ENCODE results near the gene L1CAM.

Gene L1CAM, protein sequence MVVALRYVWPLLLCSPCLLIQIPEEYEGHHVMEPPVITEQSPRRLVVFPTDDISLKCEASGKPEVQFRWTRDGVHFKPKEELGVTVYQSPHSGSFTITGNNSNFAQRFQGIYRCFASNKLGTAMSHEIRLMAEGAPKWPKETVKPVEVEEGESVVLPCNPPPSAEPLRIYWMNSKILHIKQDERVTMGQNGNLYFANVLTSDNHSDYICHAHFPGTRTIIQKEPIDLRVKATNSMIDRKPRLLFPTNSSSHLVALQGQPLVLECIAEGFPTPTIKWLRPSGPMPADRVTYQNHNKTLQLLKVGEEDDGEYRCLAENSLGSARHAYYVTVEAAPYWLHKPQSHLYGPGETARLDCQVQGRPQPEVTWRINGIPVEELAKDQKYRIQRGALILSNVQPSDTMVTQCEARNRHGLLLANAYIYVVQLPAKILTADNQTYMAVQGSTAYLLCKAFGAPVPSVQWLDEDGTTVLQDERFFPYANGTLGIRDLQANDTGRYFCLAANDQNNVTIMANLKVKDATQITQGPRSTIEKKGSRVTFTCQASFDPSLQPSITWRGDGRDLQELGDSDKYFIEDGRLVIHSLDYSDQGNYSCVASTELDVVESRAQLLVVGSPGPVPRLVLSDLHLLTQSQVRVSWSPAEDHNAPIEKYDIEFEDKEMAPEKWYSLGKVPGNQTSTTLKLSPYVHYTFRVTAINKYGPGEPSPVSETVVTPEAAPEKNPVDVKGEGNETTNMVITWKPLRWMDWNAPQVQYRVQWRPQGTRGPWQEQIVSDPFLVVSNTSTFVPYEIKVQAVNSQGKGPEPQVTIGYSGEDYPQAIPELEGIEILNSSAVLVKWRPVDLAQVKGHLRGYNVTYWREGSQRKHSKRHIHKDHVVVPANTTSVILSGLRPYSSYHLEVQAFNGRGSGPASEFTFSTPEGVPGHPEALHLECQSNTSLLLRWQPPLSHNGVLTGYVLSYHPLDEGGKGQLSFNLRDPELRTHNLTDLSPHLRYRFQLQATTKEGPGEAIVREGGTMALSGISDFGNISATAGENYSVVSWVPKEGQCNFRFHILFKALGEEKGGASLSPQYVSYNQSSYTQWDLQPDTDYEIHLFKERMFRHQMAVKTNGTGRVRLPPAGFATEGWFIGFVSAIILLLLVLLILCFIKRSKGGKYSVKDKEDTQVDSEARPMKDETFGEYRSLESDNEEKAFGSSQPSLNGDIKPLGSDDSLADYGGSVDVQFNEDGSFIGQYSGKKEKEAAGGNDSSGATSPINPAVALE

DNA sequence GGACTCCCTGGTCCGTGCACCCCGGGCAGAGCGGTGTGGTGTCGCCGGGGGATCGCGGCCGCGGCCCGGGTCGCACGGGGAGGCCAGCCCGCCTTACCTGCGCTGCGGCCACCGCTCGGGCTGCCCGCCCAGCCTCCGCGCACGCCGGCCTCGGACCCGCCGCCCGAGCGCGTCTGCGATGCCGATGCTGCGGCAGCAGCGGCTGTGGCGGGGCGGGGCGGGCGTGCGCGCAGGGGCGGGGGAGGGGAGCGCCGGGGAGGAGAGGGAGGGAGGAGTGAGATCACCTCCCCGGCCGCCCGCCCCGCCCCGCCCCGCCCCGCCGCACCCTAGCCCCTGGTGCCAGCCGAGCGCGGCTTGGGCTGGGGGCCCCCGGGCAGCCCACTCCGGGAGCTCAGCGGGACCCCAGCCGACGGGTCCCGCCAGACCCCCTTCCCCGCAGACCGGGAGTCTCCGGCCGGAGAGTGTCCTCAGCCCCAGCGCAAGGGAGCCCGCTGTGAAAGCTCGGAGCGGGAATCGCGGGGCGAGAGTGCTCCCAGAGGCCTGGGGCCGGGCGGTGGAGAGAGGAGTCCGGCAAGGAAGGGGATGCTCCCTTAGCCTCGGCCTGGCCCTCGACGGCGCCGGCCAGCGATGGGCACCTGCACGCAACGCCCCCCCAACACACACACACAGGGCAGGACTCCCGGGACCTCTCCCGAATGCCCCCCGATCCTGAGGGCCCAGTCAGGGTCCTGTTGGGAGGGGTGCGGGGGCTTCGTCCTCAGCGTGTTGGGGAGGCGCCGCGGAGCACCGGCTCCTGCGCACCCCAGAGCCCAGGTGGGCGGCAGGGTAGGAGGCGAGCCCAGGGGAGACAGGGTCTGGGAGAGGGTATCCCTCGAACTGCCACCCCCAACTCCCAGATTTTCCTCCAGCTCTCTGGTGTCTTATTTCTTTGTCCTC is at the start of gene L1CAM:
L1CAM (minus strand) TSS at position 206 of the 936 bp plus-strand sequence. CDS start 10,337 bp downstream, outside the sequence.
- peak; percentile 22 to 42 for DNase-seq

DNA sequence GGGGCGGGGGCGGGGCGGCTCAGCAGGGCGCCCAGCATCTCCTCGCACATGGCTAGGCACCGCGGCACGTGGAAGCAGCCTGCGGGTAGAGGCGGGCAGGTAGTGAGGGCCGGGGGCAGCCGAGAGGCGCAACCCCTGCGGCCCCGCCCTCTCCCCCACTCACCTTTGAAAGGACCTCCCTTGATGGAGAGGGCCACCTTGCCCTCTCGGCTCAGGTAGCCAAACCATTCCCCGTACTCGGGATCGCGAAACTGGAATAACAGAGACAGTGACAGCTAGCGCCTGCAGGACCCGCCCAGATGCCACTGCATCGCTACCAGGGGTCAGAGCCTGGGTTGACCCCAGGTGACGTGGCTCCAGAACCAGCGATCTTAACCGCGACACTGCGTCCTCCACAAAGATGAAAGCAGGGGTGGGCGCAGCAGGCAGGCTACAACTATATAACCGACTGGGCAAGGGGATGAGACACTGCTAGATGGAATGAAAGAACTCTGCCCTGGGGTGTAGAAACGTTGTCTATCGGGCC is 49.4 kb upstream of the L1CAM start:
- peak in 1 of 2 experiments; percentile 66 for DNase-seq

DNA sequence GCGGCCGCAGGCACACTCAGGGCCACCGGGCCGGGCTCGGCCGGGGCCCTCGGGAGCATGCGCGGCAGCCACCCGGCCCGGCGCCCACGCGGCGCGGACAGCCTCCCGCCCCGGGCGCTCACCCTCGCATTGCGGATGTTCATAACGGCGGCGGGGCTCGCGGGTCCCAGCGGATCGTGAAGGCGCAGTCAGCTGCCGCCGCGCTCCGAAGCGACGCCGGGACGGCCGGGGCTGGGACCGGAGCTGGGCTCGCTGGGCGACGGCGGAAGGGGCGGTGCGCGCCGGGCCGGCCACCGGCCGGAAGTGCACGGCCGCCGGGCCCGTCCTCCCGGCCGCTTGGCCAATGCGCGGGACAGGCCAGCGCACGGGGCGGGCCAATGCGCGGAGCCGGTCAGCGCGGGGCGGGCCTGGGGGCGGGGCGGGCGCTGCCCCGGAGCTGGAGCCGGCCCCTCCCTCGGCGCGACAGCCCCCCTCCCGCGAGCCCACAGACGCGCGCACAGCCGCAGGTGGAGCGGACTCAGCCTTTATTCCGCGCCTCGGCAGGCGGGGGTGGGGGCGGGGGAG is 48.9 kb upstream of the L1CAM start, which contains the start of gene NAA10:
NAA10 (minus strand) TSS at position 276 of the 564 bp plus-strand sequence; CDS start at position 143, 133 bp downstream.
- DNase-seq = peak in 1 of 2 experiments; percentile 66

DNA sequence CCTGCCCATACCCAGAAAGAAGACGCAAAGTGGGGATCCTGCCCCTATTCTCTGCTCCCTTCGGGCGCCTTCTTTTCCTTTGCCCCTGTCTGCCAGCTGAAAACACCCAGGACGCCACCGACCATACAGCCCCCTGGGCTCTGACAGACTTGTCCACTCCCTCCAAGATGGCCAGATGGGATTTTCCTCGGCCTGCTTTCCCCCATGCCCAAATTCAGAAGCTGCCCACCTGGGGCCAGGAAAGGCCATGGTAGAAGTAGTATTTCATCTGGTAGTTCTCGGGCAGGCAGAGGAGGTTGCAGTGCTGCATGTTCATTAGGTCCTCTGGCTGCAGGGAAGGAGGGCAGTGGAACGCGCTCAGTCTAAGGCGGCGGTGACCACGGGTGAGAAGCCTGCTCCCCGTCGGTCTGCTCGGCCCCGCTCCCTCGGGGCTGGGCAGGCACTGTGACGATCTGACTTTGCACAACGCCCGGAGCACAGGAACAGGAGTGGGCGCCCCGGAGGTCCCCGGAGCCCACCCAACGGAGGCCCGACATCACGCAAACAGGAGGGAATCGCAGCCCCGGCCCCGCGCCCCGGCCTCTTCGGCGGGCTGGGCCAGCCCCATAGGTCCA is 48.3 kb upstream of the L1CAM start:
- DNase-seq = no peak

GRCh38 chrX:153933748-153934147 is 47.8 kb upstream of the L1CAM start:
- DNase-seq = no peak

GRCh38 chrX:153932220-153932915 is 46.4 kb upstream of the L1CAM start:
- no peak for DNase-seq

DNA sequence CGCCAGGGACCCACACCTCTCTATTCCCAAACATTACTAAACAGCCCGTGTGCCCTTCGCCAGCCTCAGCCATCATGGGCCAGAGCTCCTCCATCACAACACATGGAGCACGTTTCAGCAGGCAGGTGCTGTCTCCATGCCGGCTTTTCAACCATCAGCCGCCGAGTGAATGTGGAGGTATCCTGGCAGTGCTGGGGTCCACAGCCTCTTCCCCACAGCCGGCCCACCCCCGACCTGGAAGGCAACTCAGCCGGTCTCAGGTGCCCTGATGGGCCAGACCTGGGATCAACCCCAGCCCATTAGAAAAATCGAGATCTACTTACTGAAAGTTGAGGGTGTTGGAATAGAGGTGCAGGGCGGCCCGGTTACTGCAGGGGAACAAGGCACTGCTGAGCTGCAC is 45.8 kb upstream of the L1CAM start:
- no peak for DNase-seq

GRCh38 chrX:153931151-153931550 is 45.2 kb upstream of the L1CAM start:
- no peak for DNase-seq

DNA sequence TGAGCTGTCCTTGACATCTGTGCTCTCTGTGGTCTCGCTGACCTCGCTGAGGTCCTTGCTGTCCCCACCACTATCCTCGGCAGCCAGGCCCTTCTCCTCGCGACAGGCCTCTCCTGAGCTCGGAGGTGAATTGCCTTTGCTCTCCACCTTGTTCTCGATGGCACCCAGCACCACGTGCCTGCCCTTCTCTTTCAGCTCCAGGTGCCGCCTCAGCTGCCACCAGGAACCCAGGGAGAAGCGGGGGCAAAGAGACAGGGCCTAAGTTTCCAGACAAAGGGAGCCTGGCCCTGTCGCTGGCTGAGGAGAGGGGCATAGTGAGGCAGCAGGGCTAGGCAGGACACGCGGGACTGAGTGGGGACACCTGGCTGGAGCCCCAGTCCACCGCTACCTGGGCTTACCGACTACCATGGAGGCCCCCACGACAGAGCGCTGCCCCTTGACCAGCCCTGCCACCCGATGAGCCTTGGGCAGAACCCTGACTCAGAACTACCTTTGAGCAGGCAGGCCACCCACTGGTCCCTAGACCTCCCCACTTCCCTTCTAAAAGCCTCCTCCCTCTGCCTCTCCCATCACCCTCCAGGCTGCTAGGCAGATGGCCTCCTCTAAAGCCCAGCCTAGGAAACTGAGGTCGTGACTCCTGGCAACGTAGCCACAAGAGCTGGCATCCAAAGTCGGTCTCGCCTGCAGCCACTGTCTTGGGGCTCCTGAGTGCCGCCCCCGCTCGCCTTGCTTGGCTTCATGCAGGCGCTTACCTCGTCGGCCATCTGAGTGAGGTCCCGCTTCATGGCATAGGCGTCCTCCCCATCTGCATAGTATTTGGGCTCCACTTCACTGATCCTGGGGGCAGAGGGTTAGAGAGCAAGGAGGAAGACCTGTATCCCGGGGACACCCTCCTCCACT is 44.3 kb upstream of the L1CAM start:
- DNase-seq = no peak

DNA sequence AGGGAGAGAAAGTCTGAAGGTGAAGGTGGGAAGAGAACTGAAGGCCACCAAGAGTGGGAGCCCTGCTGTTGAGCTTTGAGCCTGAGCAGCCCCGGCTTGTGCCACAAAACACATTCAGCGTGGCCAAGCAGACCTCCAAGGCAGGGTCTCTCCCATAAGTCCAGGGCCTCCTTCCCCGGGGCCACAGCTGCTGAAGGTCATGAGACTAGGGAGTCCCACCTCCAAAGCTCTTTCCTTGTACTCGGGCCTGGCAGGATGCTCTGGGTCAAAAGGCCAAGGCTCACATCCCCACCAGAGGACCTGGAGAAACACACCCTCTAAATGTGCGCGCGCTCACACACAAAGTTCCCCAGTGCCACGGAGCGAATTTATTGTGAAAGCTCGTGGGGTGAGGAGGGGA is 43.6 kb upstream of the L1CAM start:
- DNase-seq = no peak

- no peak for DNase-seq
These were observed 42.9 kb upstream of the L1CAM start for GRCh38 chrX:153928846-153929245.

DNA sequence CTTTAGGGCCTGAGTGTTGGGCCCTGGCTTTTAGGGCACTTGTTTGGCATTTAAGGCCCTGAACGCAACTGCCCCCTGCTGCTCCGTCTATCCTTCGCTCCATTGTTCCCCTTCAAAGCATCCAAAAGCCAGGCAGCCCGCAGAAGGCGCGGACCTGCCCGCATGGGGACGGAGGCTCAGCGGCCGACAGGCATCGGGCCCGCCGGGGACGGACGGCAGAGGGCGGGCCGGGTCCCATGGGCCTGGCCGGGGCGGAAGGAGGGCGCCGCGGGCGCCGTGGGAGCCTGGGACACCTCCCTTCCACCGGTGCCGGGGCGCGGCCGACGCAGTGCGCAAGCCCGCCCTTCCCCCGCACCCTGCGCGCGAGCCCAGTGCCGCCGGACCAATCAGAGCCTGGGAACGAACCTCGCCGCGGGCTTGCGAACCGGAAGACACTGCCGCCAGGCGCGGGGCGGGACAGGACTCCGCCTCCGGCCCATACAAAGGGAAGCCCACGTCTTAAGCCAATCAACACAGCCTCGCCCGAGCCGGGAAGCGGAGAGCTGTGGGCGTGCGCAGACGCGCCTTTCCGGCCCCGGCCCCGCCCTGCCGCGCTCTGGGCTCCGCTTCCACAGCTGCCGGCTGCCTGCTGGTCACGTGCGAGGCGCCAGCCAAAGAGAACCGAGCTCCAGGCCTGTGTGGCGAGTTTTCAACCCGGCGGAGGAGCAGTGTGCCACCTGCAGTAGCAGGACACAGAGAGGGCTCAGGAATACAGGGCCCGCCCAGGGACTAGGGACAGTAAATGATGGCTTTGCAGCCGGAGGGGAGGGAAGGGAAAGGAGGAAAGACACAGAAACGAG is 42.2 kb upstream of the L1CAM start:
- peak; percentile 84 to 93 for DNase-seq

DNA sequence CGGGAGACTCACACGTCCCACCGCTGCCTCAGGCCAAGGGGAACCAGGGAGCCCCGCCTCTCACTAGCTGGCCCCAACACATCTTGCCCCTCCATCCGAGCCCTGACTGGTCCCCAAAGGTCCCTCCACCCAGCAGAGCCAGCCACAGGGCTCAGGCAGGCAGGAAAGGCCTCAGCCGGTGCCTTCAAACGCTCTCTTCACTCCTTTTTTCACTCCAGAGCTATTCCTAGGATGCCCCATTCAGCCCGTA is 41.6 kb upstream of the L1CAM start:
- no peak for DNase-seq

- DNase-seq = peak; percentile 51 to 73
These were observed 41.1 kb upstream of the L1CAM start for GRCh38 chrX:153926858-153927671.

GRCh38 chrX:153926552-153926857 is 40.5 kb upstream of the L1CAM start:
- no peak for DNase-seq

GRCh38 chrX:153925739-153926551 is 40.0 kb upstream of the L1CAM start, which contains the start of gene ARHGAP4:
Gene ARHGAP4 (minus strand): TSS chrX:153926264. CDS start chrX:153926202, 62 bp downstream.
- peak; percentile 42 to 47 for DNase-seq

DNA sequence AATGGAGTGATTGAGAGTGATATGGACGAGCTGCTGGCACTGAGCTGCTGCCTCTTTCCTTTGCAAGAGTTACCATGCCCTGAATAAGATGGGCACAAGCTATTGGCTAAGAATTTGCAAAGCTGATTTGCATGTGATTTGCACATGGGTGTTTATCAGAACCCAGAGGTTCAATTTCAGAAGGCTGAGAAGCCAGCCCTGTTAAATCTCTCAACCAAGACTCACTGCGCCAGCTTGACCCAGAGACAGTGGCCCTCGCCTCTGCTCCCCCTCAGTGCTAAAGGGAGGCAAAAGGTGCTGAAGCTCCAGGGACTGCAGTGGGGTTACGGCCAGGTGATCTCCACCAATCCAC is 39.4 kb upstream of the L1CAM start:
- DNase-seq = no peak
